ENCODE data around the gene JADE1.

DNA sequence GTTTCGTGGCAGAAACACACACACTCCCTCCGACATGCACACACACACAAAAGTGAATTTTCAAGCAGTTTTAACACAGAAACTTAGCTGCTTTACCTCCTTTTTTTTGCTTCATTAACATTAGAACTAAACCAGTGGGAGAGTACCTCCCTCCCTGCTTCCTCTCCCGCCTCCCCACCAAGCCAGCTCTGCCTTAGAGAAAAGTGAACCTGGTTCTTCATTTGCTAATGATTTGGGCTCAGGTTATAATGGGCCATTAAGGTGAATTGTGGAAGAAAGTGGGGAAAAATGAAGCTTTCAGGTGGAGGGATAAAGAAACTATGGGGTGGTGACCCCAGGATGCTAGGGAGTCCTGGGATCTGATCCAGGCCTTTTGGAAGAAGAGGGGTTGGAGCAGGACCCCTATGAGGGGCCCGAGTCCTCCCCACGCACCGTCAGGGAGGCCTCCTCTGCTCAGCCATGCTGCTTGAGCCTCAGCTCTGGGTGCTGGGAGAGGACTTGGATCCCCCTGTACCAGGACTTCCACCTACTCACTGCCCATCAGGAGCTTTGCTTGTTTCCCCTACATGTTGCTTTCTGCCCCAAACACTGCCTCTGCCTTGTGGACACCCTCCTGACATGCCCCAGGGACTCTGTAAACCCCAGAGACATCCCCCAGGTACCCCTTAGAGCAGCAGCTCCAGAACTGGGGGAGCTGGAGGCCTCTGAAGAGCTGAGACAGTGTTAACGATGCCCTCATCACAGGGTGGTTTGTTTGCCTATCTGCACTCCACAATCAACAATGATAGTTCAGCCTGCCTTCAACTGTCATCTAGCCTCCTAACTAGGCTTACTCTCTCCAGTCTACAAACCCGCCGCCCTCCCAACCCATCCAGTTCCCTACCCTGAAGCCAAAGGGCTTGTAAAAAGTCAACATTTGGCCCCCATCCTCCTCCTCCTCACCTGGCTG lies 6.5 kb upstream of the JADE1 start:
- TF ChIP-seq ZNF302 (CRISPR knock-in tag; IDR thresholded peaks at IDR 0.05), result no peak
- no peak for TF ChIP-seq FOSL2 (IDR thresholded peaks at IDR 0.05)
- no peak for TF ChIP-seq FOSL2 (CRISPR knock-in tag; IDR thresholded peaks at IDR 0.05)
- no peak for TF ChIP-seq JUN (IDR thresholded peaks at IDR 0.05)
- TF ChIP-seq, protein P1, sequence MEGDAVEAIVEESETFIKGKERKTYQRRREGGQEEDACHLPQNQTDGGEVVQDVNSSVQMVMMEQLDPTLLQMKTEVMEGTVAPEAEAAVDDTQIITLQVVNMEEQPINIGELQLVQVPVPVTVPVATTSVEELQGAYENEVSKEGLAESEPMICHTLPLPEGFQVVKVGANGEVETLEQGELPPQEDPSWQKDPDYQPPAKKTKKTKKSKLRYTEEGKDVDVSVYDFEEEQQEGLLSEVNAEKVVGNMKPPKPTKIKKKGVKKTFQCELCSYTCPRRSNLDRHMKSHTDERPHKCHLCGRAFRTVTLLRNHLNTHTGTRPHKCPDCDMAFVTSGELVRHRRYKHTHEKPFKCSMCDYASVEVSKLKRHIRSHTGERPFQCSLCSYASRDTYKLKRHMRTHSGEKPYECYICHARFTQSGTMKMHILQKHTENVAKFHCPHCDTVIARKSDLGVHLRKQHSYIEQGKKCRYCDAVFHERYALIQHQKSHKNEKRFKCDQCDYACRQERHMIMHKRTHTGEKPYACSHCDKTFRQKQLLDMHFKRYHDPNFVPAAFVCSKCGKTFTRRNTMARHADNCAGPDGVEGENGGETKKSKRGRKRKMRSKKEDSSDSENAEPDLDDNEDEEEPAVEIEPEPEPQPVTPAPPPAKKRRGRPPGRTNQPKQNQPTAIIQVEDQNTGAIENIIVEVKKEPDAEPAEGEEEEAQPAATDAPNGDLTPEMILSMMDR (IDR thresholded peaks at IDR 0.05), result no peak
- no peak for TF ChIP-seq JUNB (IDR thresholded peaks at IDR 0.05)
- no peak for TF ChIP-seq NFE2L2 (conservative IDR thresholded peaks at IDR 0.05; ENCODE audit: low read length)
- no peak for TF ChIP-seq POLR2A (IDR thresholded peaks at IDR 0.05; ENCODE audit: low read length)
- TF ChIP-seq, protein P2, sequence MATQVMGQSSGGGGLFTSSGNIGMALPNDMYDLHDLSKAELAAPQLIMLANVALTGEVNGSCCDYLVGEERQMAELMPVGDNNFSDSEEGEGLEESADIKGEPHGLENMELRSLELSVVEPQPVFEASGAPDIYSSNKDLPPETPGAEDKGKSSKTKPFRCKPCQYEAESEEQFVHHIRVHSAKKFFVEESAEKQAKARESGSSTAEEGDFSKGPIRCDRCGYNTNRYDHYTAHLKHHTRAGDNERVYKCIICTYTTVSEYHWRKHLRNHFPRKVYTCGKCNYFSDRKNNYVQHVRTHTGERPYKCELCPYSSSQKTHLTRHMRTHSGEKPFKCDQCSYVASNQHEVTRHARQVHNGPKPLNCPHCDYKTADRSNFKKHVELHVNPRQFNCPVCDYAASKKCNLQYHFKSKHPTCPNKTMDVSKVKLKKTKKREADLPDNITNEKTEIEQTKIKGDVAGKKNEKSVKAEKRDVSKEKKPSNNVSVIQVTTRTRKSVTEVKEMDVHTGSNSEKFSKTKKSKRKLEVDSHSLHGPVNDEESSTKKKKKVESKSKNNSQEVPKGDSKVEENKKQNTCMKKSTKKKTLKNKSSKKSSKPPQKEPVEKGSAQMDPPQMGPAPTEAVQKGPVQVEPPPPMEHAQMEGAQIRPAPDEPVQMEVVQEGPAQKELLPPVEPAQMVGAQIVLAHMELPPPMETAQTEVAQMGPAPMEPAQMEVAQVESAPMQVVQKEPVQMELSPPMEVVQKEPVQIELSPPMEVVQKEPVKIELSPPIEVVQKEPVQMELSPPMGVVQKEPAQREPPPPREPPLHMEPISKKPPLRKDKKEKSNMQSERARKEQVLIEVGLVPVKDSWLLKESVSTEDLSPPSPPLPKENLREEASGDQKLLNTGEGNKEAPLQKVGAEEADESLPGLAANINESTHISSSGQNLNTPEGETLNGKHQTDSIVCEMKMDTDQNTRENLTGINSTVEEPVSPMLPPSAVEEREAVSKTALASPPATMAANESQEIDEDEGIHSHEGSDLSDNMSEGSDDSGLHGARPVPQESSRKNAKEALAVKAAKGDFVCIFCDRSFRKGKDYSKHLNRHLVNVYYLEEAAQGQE (IDR thresholded peaks at IDR 0.05), result no peak
- TF ChIP-seq, protein P3, sequence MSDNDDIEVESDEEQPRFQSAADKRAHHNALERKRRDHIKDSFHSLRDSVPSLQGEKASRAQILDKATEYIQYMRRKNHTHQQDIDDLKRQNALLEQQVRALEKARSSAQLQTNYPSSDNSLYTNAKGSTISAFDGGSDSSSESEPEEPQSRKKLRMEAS (IDR thresholded peaks at IDR 0.05), result no peak
- no peak for TF ChIP-seq RNF2 (IDR thresholded peaks at IDR 0.05; ENCODE audit: borderline replicate concordance, low read depth)
- TF ChIP-seq RAD21 (conservative IDR thresholded peaks at IDR 0.05 in 1 of 2, IDR thresholded peaks at IDR 0.05 in 1 of 2), result no peak
